Psoas muscle (tissue), 8 donors: ENCODE measurements around the gene CFAP46. TPM values are rescaled to one million over a fixed set of nuclear protein-coding genes. Genes with fewer than 3 reads are reported as not detected.

Experiments used
- ATAC-seq, 4 donors: fragments of 200-7000 bp; cut with Tn5 transposase; one replicate each; pipeline ENCODE4 v1.9.1; 2020; ENCODE audit warnings: moderate library complexity in 3 of 4, mild to moderate bottlenecking in 2 of 4
- DNase-seq, 2 donors: peaks; one replicate each; pipeline ENCODE4 v3.0.0-alpha.2; 2020
- H3K27ac ChIP-seq: fragments of 200-600 bp; one replicate; pipeline ENCODE4 v1.8.0; 2022
- H3K27me3 ChIP-seq, 3 donors: fragments of 200-600 bp in 1 of 3; one replicate each; pipeline versions ENCODE4 v1.6.1 to v1.8.0; 2013 to 2022; ENCODE audit warnings: low read length in 2 of 3, mild to moderate bottlenecking in 2 of 3, moderate library complexity in 1 of 3; ENCODE audit not compliant: insufficient read depth in 3 of 3
- H3K36me3 ChIP-seq, 2 donors: fragments of 200-600 bp in 1 of 2; one replicate each; pipeline versions ENCODE4 v1.6.1 to v1.8.0; 2013 to 2022; ENCODE audit warnings: low read depth in 1 of 2, mild to moderate bottlenecking in 1 of 2, moderate library complexity in 1 of 2; ENCODE audit not compliant: insufficient read depth in 1 of 2
- H3K4me1 ChIP-seq: fragments of 200-600 bp; one replicate; pipeline ENCODE4 v1.8.0; 2022
- H3K4me3 ChIP-seq: fragments of 200-600 bp; one replicate; pipeline ENCODE4 v1.8.0; 2022; ENCODE audit warnings: mild to moderate bottlenecking
- H3K9me3 ChIP-seq: fragments of 200-600 bp; one replicate; pipeline ENCODE4 v1.8.0; 2022
- CTCF ChIP-seq: fragments of 200-600 bp; IDR thresholded peaks from one replicate; pipeline ENCODE4 v1.8.0; 2022; ENCODE audit warnings: antibody characterized with exemption
- WGBS, 3 donors: extraction: QIAGEN DNeasy Blood & Tissue Kit; methylation state at CpG; one replicate each; pipeline versions ENCODE4 v1.1.6 to v1.1.7; 2013; 5-methylcytosine and 5-hydroxymethylcytosine counted together
- intact Hi-C, 2 donors: fragments of 100-400 bp; cut with DNase I; formaldehyde crosslinking; loops; one replicate each; pipeline versions ENCODE4 v1.11.0 to v1.14.2; 2022
- polyA plus RNA-seq, 3 donors: library from polyadenylated mRNA; stranded (reverse); fragments of 200-250 nt; gene quantifications; one replicate each; pipeline ENCODE4 v1.2.3, GENCODE V29; 2013
- total RNA-seq, 4 donors: library from RNA; stranded (reverse); fragmentation: NEBNext Ultra II Directional in 2 of 4; extraction: Animal tissue kit (Norgen Biotek cat#: 25700) in 2 of 4; gene quantifications; one replicate each; pipeline versions ENCODE4 v1.2.1 to v1.2.4, GENCODE V29; 2021 to 2023
- donor health status: healthy with polysubstance abuse.
- donor health status: DM: no; HTN: no; CAD: no; lungs with moderate emphysema.
- donor health status: Bipolar disorder and iron deficiency.
- donor health status: healthy.
- donor health status: DM: yes; HTN: yes; CAD: no.
- donor health status: DM: no; HTN: no; CAD: no.
- donor health status: DM: no; HTN: no; CAD: no.
- donor health status: DM: yes; HTN: yes; CAD: no.

CFAP46 gene
- total and polyA plus RNA-seq, 7 donors: 3.9 to 25.4 (median 13.8) TPM

- Histone ChIP-seq H3K4me3 (no peak overlapping the region), H3K9me3 (no peaks in the 10 kb centered on the region), H3K36me3 (no peaks in the 10 kb centered on the region), H3K27me3 (peaks cover 0 to 54% (median 20%) of the 10 kb centered on the region in 3 donors), H3K27ac (no peak overlapping the region), H3K4me1 (no peaks in the 10 kb centered on the region)
- peak in 1 of 2 donors; percentile 18 for DNase-seq
- ATAC-seq: no peak
- no peak for TF ChIP-seq CTCF
- WGBS, 3 donors: 86 to 87% (median 86%) methylated on average over 15 to 16 of the region's 16 CpGs
- intact Hi-C loops: no loop called here
Observed at GRCh38 chr10:132860532-132860931, 81.8 kb downstream of the CFAP46 start.

- H3K36me3 ChIP-seq: no peaks in the 10 kb centered on the region
Observed at GRCh38 chr10:132859084-132859855, 83.1 kb downstream of the CFAP46 start.

GRCh38 chr10:132858121-132859081 is 84.0 kb downstream of the CFAP46 start:
- Histone ChIP-seq H3K27ac (no peak overlapping the region), H3K4me3 (no peak overlapping the region), H3K27me3 (peaks cover 0 to 52% (median 18%) of the 10 kb centered on the region in 3 donors), H3K4me1 (no peaks in the 10 kb centered on the region), H3K36me3 (no peaks in the 10 kb centered on the region), H3K9me3 (no peaks in the 10 kb centered on the region)
- no peak for ATAC-seq
- 85 to 91% (median 89%) methylated on average over 39 to 45 of the region's 45 CpGs for WGBS, 3 donors
- intact Hi-C loops: no loop called here
- TF ChIP-seq CTCF: no peak
- DNase-seq: peak in 1 of 2 donors; percentile 28

More at GRCh38 chr10:132859084-132859855, 83.1 kb downstream of the CFAP46 start:
- WGBS, 3 donors: 87 to 88% (median 88%) methylated on average over 32 of the region's 32 CpGs
- Histone ChIP-seq H3K27me3 (peaks cover 0 to 54% (median 20%) of the 10 kb centered on the region in 3 donors), H3K9me3 (no peaks in the 10 kb centered on the region), H3K4me1 (no peaks in the 10 kb centered on the region), H3K27ac (no peak overlapping the region), H3K4me3 (no peak overlapping the region)
- ATAC-seq: no peak
- intact Hi-C loops: no loop called here
- no peak for TF ChIP-seq CTCF
- peak in 1 of 2 donors; percentile 26 for DNase-seq

- WGBS, 3 donors: 83 to 93% (median 91%) methylated on average over 13 of the region's 13 CpGs
- DNase-seq (no peak), ATAC-seq (no peak)
- Histone ChIP-seq H3K4me3 (no peak overlapping the region), H3K4me1 (no peaks in the 10 kb centered on the region), H3K27me3 (peaks cover 0 to 40% (median 11%) of the 10 kb centered on the region in 3 donors), H3K27ac (no peak overlapping the region), H3K36me3 (no peaks in the 10 kb centered on the region), H3K9me3 (no peaks in the 10 kb centered on the region)
- intact Hi-C loops: no loop called here
- no peak for TF ChIP-seq CTCF
Observed at GRCh38 chr10:132856869-132857524, 85.4 kb downstream of the CFAP46 start.
